H1 (cell line): Measurements from ENCODE around the gene TNRC6B. TPM values are rescaled to one million over a fixed set of nuclear protein-coding genes. Genes with fewer than 3 reads are reported as not detected.

ENCODE experiments used
- ATF3 ChIP-seq: IDR thresholded peaks from 2 replicates; pipeline ENCODE4 v1.6.1; 2011; ENCODE audit warnings: low read depth, mild to moderate bottlenecking, low read length; ENCODE audit not compliant: insufficient read depth
- BACH1 ChIP-seq: IDR thresholded peaks from 2 replicates; pipeline ENCODE4 v1.6.1; 2012; ENCODE audit warnings: low read length, improper control_type of control experiment
- EP300 ChIP-seq, 2 experiments: IDR thresholded peaks; 1 replicate in 1 of 2; 2 replicates in 1 of 2; pipeline ENCODE4 v1.6.1; 2011 to 2012; ENCODE audit warnings: low read depth in 2 of 2, low read length in 2 of 2, mild to moderate bottlenecking in 2 of 2, borderline replicate concordance in 1 of 2, inconsistent platforms in 1 of 2, moderate library complexity in 1 of 2
- polyA plus RNA-seq, 7 experiments: library from polyadenylated mRNA; depleted of rRNA in 3 of 7; stranded (reverse) in 5 of 7; unstranded in 2 of 7; fragments of >200 nt in 5 of 7; fragments of 200-250 nt in 2 of 7; gene quantifications; 1 replicate in 5 of 7; 2 replicates in 1 of 7; 4 replicates in 1 of 7; pipeline versions ENCODE4 v1.2.1 to v1.2.3, GENCODE V29; 2011 to 2013; ENCODE audit warnings: missing spikeins in 2 of 7, mixed read lengths in 2 of 7
- total RNA-seq: library from RNA; stranded (reverse); fragmentation: NEBNext Ultra II Directional; extraction: Animal tissue kit (Norgen Biotek cat#: 25700); gene quantifications from 2 replicates; pipeline ENCODE4 v1.2.1, GENCODE V29; 2021

TNRC6B gene
- total and polyA plus RNA-seq, 2 of the 8 experiments (the other 6 are each of a cell fraction or from before 2014, with no cell fraction given), result 12.5 to 48.9 TPM

GRCh38 chr22:40352763-40353162 is 175.0 kb downstream of the TNRC6B start (continued):
- TF ChIP-seq EP300 (IDR thresholded peaks at IDR 0.05; ENCODE audit: borderline replicate concordance in 1 of 2, low read depth in 2 of 2, low read length in 2 of 2), result no peak
- no peak for TF ChIP-seq ATF3
- TF ChIP-seq BACH1, result no peak
